H1 (cell line): ENCODE measurements around the gene MROH2A. TPM values are rescaled to one million over a fixed set of nuclear protein-coding genes. Genes with fewer than 3 reads are reported as not detected.

ENCODE experiments used
- CTCF ChIA-PET: fragments of 300-600 bp; sonication (Branson Sonifier 250); formaldehyde crosslinking; loops from one replicate; lab custom pipeline; 2021; ENCODE audit not compliant: partially characterized antibody; lab: Charles Lee
- POLR2A ChIA-PET: fragments of 300-600 bp; sonication (Branson Sonifier 250); formaldehyde crosslinking; loops from one replicate; lab custom pipeline; 2021; ENCODE audit warnings: inconsistent platforms; ENCODE audit not compliant: partially characterized antibody; lab: Charles Lee
- DNase-seq, 2 experiments: peaks; one replicate each; pipeline versions ENCODE4 v3.0.0 to v3.0.0-alpha.2; 2010 to 2022; ENCODE audit warnings: low spot score in 2 of 2, low read depth in 1 of 2, mixed read lengths in 1 of 2
- FAIRE-seq: peaks from 2 replicates; lab custom pipeline; 2011; peaks lifted over from hg19 to GRCh38; lab: Jason Lieb, UNC
- H2AFZ ChIP-seq: 2 replicates; pipeline ENCODE4 v1.8.1; 2012; ENCODE audit warnings: low read length, inconsistent platforms
- H2AK5ac ChIP-seq: 2 replicates; pipeline ENCODE4 v1.6.1; 2013; ENCODE audit warnings: low read depth, low read length
- H2BK120ac ChIP-seq: replicated peaks from 2 replicates; pipeline ENCODE3; 2013; ENCODE audit warnings: low read depth, low read length, inconsistent platforms
- H2BK12ac ChIP-seq: 2 replicates; pipeline ENCODE4 v1.6.1; 2013; ENCODE audit warnings: low read depth, low read length
- H2BK15ac ChIP-seq: 2 replicates; pipeline ENCODE4 v1.6.1; 2013; ENCODE audit warnings: low read length
- H2BK20ac ChIP-seq: 2 replicates; pipeline ENCODE4 v1.6.1; 2013; ENCODE audit warnings: low read length
- H2BK5ac ChIP-seq: 2 replicates; pipeline ENCODE4 v1.6.1; 2013; ENCODE audit warnings: low read depth, low read length
- H3K14ac ChIP-seq: 2 replicates; pipeline ENCODE4 v1.6.1; 2013; ENCODE audit warnings: inconsistent platforms; ENCODE audit not compliant: insufficient read length
- H3K18ac ChIP-seq: 2 replicates; pipeline ENCODE4 v1.6.1; 2013; ENCODE audit warnings: low read length; ENCODE audit errors: extremely low read depth
- H3K23ac ChIP-seq: 2 replicates; pipeline ENCODE4 v1.6.1; 2013; ENCODE audit warnings: inconsistent platforms; ENCODE audit not compliant: insufficient read length
- H3K23me2 ChIP-seq: 2 replicates; pipeline ENCODE4 v1.6.1; 2013; ENCODE audit warnings: low read depth, low read length
- H3K27ac ChIP-seq: 2 replicates; pipeline ENCODE4 v1.6.1; 2011; ENCODE audit warnings: low read depth, low read length, inconsistent platforms
- H3K27me3 ChIP-seq, 4 experiments: replicated peaks in 1 of 4; 1 replicate in 1 of 4; 2 replicates in 3 of 4; pipeline versions ENCODE4 v1.6.1 to v1.8.1; 2011 to 2013; ENCODE audit warnings: low read length in 3 of 4, mild to moderate bottlenecking in 3 of 4, inconsistent platforms in 2 of 4, mixed read lengths in 2 of 4, moderate library complexity in 1 of 4; ENCODE audit not compliant: control insufficient read depth in 3 of 4, insufficient read depth in 3 of 4; ENCODE audit errors: extremely low read depth in 1 of 4
- H3K36me3 ChIP-seq, 4 experiments: 2 replicates each; pipeline versions ENCODE4 v1.6.1 to v1.8.1; 2011 to 2013; ENCODE audit warnings: mild to moderate bottlenecking in 4 of 4, low read length in 3 of 4, moderate library complexity in 2 of 4, control low read depth in 1 of 4, inconsistent platforms in 1 of 4; ENCODE audit not compliant: insufficient read depth in 4 of 4, control insufficient read depth in 2 of 4
- H3K4ac ChIP-seq: replicated peaks from 2 replicates; pipeline ENCODE3; 2013; ENCODE audit warnings: low read length, low read depth, mixed read lengths, inconsistent platforms; ENCODE audit not compliant: insufficient read length
- H3K4me1 ChIP-seq, 4 experiments: replicated peaks in 1 of 4; 1 replicate in 1 of 4; 2 replicates in 3 of 4; pipeline versions ENCODE4 v1.6.1 to v1.8.1; 2011 to 2013; ENCODE audit warnings: low read length in 3 of 4, inconsistent platforms in 2 of 4, mixed read lengths in 1 of 4; ENCODE audit not compliant: insufficient read depth in 4 of 4, control insufficient read depth in 3 of 4
- H3K4me2 ChIP-seq, 2 experiments: 2 replicates each; pipeline versions ENCODE4 v1.6.1 to v1.8.1; 2011 to 2013; ENCODE audit warnings: low read depth in 2 of 2, low read length in 2 of 2, control low read depth in 1 of 2, inconsistent platforms in 1 of 2, mild to moderate bottlenecking in 1 of 2; ENCODE audit not compliant: insufficient read depth in 1 of 2
- H3K4me3 ChIP-seq, 4 experiments: fragments of 200-600, 300-600 bp in 1 of 4; sonication (generic), shearing (Covaris generic), sonication (Bioruptor Twin) in 1 of 4; 2 replicates each; pipeline versions ENCODE4 v1.5.1 to v1.8.1; 2011 to 2016; ENCODE audit warnings: low read length in 4 of 4, low read depth in 3 of 4, control low read depth in 2 of 4, inconsistent platforms in 2 of 4, mild to moderate bottlenecking in 2 of 4, mixed read lengths in 1 of 4, moderate library complexity in 1 of 4; ENCODE audit not compliant: insufficient read depth in 2 of 4; ENCODE audit errors: extremely low read depth in 1 of 4
- H3K56ac ChIP-seq: replicated peaks from 2 replicates; pipeline ENCODE3; 2013; ENCODE audit warnings: low read depth, mild to moderate bottlenecking, mixed read lengths, low read length, inconsistent platforms; ENCODE audit not compliant: insufficient read length
- H3K79me1 ChIP-seq: 2 replicates; pipeline ENCODE4 v1.6.1; 2013; ENCODE audit warnings: low read depth, low read length, control low read depth
- H3K79me2 ChIP-seq, 2 experiments: 2 replicates each; pipeline versions ENCODE4 v1.6.1 to v1.8.1; 2012 to 2013; ENCODE audit warnings: low read length in 2 of 2, mild to moderate bottlenecking in 2 of 2, inconsistent platforms in 1 of 2; ENCODE audit not compliant: insufficient read depth in 2 of 2, control insufficient read depth in 1 of 2
- H3K9ac ChIP-seq, 4 experiments: replicated peaks in 1 of 4; 1 replicate in 1 of 4; 2 replicates in 3 of 4; pipeline versions ENCODE4 v1.6.1 to v1.8.1; 2011 to 2013; ENCODE audit warnings: low read depth in 3 of 4, low read length in 3 of 4, control low read depth in 2 of 4, mild to moderate bottlenecking in 2 of 4, moderate library complexity in 2 of 4, inconsistent platforms in 1 of 4; ENCODE audit errors: extremely low read depth in 1 of 4
- H3K9me3 ChIP-seq, 2 experiments: 2 replicates each; pipeline versions ENCODE4 v1.6.1 to v1.8.1; 2012 to 2013; ENCODE audit warnings: mild to moderate bottlenecking in 2 of 2, moderate library complexity in 2 of 2, control low read depth in 1 of 2, inconsistent platforms in 1 of 2, low read depth in 1 of 2, low read length in 1 of 2, mixed read lengths in 1 of 2; ENCODE audit not compliant: insufficient read depth in 2 of 2
- H4K20me1 ChIP-seq, 2 experiments: replicated peaks in 1 of 2; 2 replicates each; pipeline versions ENCODE3 to v1.8.1; 2011 to 2013; ENCODE audit warnings: inconsistent platforms in 2 of 2, low read length in 2 of 2, mild to moderate bottlenecking in 1 of 2; ENCODE audit not compliant: insufficient read depth in 2 of 2, control insufficient read depth in 1 of 2
- H4K5ac ChIP-seq: 2 replicates; pipeline ENCODE4 v1.6.1; 2013; ENCODE audit warnings: low read length, low read depth, mixed read lengths, inconsistent platforms; ENCODE audit not compliant: insufficient read length
- H4K8ac ChIP-seq: 2 replicates; pipeline ENCODE4 v1.8.0; 2013; ENCODE audit warnings: mild to moderate bottlenecking, moderate library complexity, low read length, inconsistent platforms; ENCODE audit not compliant: insufficient read depth; ENCODE audit errors: extremely low read depth
- H4K91ac ChIP-seq: replicated peaks from 2 replicates; pipeline ENCODE3; 2013; ENCODE audit warnings: low read length, mixed read lengths, inconsistent platforms; ENCODE audit not compliant: insufficient read length
- BCL11A ChIP-seq, 2 experiments: IDR thresholded peaks; one replicate each; pipeline ENCODE4 v1.6.1; 2011; ENCODE audit warnings: low read depth in 2 of 2, low read length in 2 of 2, mild to moderate bottlenecking in 2 of 2
- E2F6 ChIP-seq: IDR thresholded peaks from 2 replicates; pipeline ENCODE4 v1.6.1; 2012; ENCODE audit warnings: inconsistent platforms
- TBP ChIP-seq: IDR thresholded peaks from 2 replicates; pipeline ENCODE4 v1.6.1; 2011; ENCODE audit warnings: low read depth, low read length, improper control_type of control experiment
- WGBS, 2 experiments: shearing (Covaris generic) in 1 of 2; methylation state at CpG; one replicate each; pipeline versions ENCODE4 v1.1.6 to v1.1.7; 2013 to 2015; ENCODE audit warnings: low lambda C conversion rate in 2 of 2, mixed read lengths in 2 of 2, inconsistent platforms in 1 of 2, low coverage in 1 of 2, missing lambda C conversion rate in 1 of 2; ENCODE audit not compliant: insufficient replicate concordance in 2 of 2, insufficient coverage in 1 of 2, insufficient read length in 1 of 2; ENCODE audit errors: extremely low coverage in 1 of 2, missing lambda C conversion rate in 1 of 2; 5-methylcytosine and 5-hydroxymethylcytosine counted together
- polyA plus RNA-seq, 7 experiments: library from polyadenylated mRNA; depleted of rRNA in 3 of 7; stranded (reverse) in 5 of 7; unstranded in 2 of 7; fragments of >200 nt in 5 of 7; fragments of 200-250 nt in 2 of 7; gene quantifications; 1 replicate in 5 of 7; 2 replicates in 1 of 7; 4 replicates in 1 of 7; pipeline versions ENCODE4 v1.2.1 to v1.2.3, GENCODE V29; 2011 to 2013; ENCODE audit warnings: missing spikeins in 2 of 7, mixed read lengths in 2 of 7
- total RNA-seq: library from RNA; stranded (reverse); fragmentation: NEBNext Ultra II Directional; extraction: Animal tissue kit (Norgen Biotek cat#: 25700); gene quantifications from 2 replicates; pipeline ENCODE4 v1.2.1, GENCODE V29; 2021

The MROH2A gene
- total and polyA plus RNA-seq, 2 of the 8 experiments (the other 6 are each of a cell fraction or from before 2014, with no cell fraction given) = not detected

- Histone ChIP-seq H3K4me3 (no peak overlapping the region), H2BK20ac (no peak overlapping the region), H3K79me2 (no peaks in the 10 kb centered on the region), H4K91ac (no peak overlapping the region), H2AK5ac (no peak overlapping the region), H4K8ac (peak overlapping the region; percentile 2; the same call in 1 of the 2 replicates), H3K9me3 (no peaks in the 10 kb centered on the region), H3K14ac (no peak overlapping the region), H3K4ac (no peak overlapping the region), H2BK5ac (no peak overlapping the region), H3K23ac (no peak overlapping the region), H3K27me3 (no peaks in the 10 kb centered on the region), H3K4me1 (no peaks in the 10 kb centered on the region), H2BK120ac (no peak overlapping the region), H3K56ac (no peak overlapping the region), H3K79me1 (no peaks in the 10 kb centered on the region), H4K20me1 (no peaks in the 10 kb centered on the region), H3K4me2 (no peak overlapping the region), H2AFZ (no peak overlapping the region), H2BK12ac (no peak overlapping the region), H3K23me2 (no peaks in the 10 kb centered on the region), H2BK15ac (no peak overlapping the region), H3K9ac (no peak overlapping the region), H3K36me3 (no peaks in the 10 kb centered on the region), H3K27ac (no peak overlapping the region), H3K18ac (no peak overlapping the region), H4K5ac (no peak overlapping the region)
- no peak for DNase-seq
- CTCF ChIA-PET = interaction anchor here (2.6 kb wide), 1 partner anchor 14 kb away, joined by 11 read pairs; no protein-coding TSS in a partner anchor
- 93% methylated on average over 11 of the region's 11 CpGs; no CpG with 5 or more reads in 1 of the 2 experiments for WGBS, 2 experiments
- TF ChIP-seq TBP = no peak
- no peak for TF ChIP-seq E2F6
- TF ChIP-seq BCL11A (IDR thresholded peaks at IDR 0.05; ENCODE audit: low read depth in 2 of 2, low read length in 2 of 2) = no peak
- POLR2A ChIA-PET = no interaction called here
- no peak for FAIRE-seq
Observed at GRCh38 chr2:233817995-233818638, 40.0 kb downstream of the MROH2A start.
